Measurements from ENCODE around the gene IGFL2.

The IGFL2 gene

DNA sequence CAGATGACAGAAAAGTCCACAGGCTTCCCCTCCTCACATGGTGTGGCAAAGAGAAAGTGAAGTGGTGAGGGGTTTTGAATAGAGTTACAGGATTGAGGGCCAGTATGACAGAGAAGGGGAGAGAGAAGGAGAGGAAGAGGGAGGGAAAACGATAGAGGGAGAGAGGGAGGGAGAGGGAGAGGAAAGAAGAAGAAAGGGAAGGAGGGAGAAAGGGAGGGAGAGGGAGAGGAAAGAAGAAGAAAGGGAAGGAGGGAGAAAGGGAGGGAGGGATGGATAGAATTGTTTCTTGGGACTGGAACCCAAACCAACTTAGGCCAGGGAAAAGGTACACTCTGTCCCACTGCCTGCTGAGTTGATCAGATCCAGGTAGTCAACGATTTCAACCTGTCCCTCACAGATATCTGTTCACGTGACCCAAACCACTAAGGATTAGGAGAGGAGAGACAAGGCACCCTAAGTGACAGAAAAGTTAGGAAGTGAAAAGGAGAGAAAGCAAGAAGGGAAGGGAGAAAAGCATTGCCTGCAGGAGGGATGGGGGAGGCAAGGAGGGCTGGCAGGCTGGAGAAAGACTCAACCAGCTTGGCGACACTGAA is 15.4 kb upstream of the IGFL2 start:
- Histone ChIP-seq H3K4me3 (ENCODE audit: low read depth in 1 of 2, low read length in 1 of 2) (no peak overlapping the region), H3K27ac (no peak overlapping the region), H3K36me3 (no peaks in the 10 kb centered on the region), H3K4me1 (ENCODE audit: control insufficient read depth in 1 of 2, insufficient read depth in 1 of 2, low read depth in 1 of 2, low read length in 1 of 2) (no peaks in the 10 kb centered on the region), H3K9me3 (no peaks in the 10 kb centered on the region), H3K27me3 (peaks cover 85% of the 10 kb centered on the region)
- TF ChIP-seq, protein P1, sequence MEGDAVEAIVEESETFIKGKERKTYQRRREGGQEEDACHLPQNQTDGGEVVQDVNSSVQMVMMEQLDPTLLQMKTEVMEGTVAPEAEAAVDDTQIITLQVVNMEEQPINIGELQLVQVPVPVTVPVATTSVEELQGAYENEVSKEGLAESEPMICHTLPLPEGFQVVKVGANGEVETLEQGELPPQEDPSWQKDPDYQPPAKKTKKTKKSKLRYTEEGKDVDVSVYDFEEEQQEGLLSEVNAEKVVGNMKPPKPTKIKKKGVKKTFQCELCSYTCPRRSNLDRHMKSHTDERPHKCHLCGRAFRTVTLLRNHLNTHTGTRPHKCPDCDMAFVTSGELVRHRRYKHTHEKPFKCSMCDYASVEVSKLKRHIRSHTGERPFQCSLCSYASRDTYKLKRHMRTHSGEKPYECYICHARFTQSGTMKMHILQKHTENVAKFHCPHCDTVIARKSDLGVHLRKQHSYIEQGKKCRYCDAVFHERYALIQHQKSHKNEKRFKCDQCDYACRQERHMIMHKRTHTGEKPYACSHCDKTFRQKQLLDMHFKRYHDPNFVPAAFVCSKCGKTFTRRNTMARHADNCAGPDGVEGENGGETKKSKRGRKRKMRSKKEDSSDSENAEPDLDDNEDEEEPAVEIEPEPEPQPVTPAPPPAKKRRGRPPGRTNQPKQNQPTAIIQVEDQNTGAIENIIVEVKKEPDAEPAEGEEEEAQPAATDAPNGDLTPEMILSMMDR (IDR thresholded peaks at IDR 0.05) = no peak

DNA sequence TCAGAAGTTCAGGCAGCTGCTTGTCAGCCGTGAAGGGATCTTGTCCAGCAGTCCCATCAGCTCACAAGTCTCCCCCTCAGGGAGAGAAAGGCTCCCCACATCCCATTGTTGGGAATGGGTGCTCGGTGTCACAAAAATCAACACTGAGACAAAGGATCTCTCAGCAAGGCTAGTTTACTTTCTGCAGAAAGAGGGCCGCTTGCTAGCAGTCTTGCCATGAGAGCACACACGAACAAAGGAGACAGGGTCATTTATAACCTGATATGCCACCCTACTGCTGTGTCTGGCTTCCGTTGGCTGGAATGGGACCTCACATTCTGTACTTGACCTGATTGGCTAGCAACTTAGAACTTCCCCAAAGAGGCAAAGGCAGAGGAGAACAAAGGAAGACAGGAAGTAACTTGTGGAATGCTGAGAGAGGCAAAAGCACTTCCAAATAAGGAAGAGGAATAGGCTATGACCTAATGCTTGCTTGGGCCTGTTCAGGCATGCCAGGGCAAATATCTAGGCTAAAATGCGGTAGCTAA is 14.9 kb upstream of the IGFL2 start:
- H3K4me1 ChIP-seq (ENCODE audit: control insufficient read depth in 1 of 2, insufficient read depth in 1 of 2, low read depth in 1 of 2, low read length in 1 of 2) = no peaks in the 10 kb centered on the region
- peaks cover 80% of the 10 kb centered on the region for H3K27me3 ChIP-seq
- H3K9me3 ChIP-seq = no peaks in the 10 kb centered on the region
- H3K4me3 ChIP-seq (ENCODE audit: low read depth in 1 of 2, low read length in 1 of 2) = no peak overlapping the region
- TF ChIP-seq, protein P1 (IDR thresholded peaks at IDR 0.05) = no peak
- no peaks in the 10 kb centered on the region for H3K36me3 ChIP-seq
- no peak overlapping the region for H3K27ac ChIP-seq

DNA sequence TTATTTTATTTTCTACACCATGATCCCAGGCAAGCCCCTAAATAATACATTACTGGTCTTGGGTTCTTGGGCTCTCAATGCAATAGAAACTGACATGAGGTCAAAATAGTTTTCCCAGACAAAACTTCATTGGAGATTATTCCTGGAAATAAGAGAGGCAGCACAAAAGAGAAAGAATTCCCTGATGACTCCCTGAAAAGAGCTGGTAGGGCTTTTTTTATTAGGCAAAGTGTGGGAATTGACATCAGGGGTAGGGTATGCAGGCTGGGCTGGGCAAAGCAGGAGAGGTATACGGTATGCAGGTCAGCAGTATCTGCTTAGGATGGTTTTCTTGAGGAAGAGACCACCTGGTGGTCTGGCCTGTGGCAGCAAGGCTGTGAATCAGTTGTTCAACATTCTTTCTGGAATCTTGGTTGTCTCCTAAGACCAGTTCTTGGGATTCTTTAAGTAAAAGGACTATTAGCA is 14.2 kb upstream of the IGFL2 start:
- Histone ChIP-seq H3K4me1 (ENCODE audit: control insufficient read depth in 1 of 2, insufficient read depth in 1 of 2, low read depth in 1 of 2, low read length in 1 of 2) (no peaks in the 10 kb centered on the region), H3K4me3 (ENCODE audit: low read depth in 1 of 2, low read length in 1 of 2) (no peak overlapping the region), H3K9me3 (no peaks in the 10 kb centered on the region), H3K27me3 (peaks cover 74% of the 10 kb centered on the region), H3K27ac (no peak overlapping the region), H3K36me3 (no peaks in the 10 kb centered on the region)
- TF ChIP-seq, protein P1 (IDR thresholded peaks at IDR 0.05) = no peak

DNA sequence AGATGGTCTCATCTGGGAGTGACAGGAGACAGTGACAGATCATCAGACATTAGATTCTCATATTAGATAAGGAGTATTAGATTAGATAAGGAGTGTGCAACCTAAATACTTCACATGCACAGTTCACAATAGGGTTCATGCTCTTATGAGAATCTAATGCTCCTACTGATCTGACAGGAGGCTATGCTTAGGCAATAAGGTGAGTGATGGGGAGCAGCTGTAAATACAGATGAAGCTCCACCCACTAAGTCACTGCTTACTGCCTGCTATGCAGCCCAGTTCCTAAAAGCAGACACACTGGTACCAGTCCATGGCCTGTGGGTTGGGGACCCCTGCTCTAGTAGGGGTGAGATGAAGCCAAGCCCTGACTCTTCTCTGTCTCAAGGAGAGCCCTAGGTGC is 13.5 kb upstream of the IGFL2 start:
- Histone ChIP-seq H3K4me1 (ENCODE audit: control insufficient read depth in 1 of 2, insufficient read depth in 1 of 2, low read depth in 1 of 2, low read length in 1 of 2) (no peaks in the 10 kb centered on the region), H3K36me3 (no peaks in the 10 kb centered on the region), H3K27me3 (peaks cover 68% of the 10 kb centered on the region), H3K9me3 (no peaks in the 10 kb centered on the region), H3K4me3 (ENCODE audit: low read depth in 1 of 2, low read length in 1 of 2) (no peak overlapping the region), H3K27ac (no peak overlapping the region)
- TF ChIP-seq, protein P1 (IDR thresholded peaks at IDR 0.05) = no peak

DNA sequence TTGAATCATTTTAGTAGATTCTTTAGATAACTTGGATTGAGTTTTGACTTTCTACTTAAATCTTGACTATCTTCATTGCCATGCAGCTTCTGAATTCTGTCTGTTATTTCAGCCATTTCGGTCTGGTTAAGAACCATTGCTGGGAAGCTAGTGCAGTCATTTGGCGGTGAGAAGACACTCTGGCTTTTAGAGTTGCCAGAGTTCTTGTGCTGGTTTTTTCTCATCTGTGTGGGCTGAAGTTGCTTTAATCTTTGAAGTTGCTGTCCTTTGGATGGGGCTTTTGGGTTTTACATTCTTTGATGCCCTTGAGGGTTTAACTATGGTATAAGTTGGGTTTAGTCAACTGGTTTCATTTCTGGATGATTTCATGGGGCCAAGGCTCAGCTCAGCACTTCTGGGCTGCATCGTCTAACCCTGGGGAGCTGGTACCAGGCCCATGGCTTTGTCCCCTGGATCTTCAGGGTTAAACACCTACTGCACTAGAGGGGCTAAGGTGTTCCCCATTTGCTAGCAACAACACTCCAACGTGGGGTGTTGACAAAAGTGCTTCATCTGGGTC is 10.0 kb upstream of the IGFL2 start:
- TF ChIP-seq, protein P1 (IDR thresholded peaks at IDR 0.05) = no peak
- Histone ChIP-seq H3K4me3 (ENCODE audit: low read depth in 1 of 2, low read length in 1 of 2) (no peak overlapping the region), H3K9me3 (no peaks in the 10 kb centered on the region), H3K27ac (no peak overlapping the region), H3K4me1 (ENCODE audit: control insufficient read depth in 1 of 2, insufficient read depth in 1 of 2, low read depth in 1 of 2, low read length in 1 of 2) (no peaks in the 10 kb centered on the region), H3K36me3 (no peaks in the 10 kb centered on the region), H3K27me3 (peaks cover 54% of the 10 kb centered on the region)

Data from neutrophil (primary cell).